NOMO-1 treated with dmso at 0.1 percent for 144 hours (cell line): Measurements from ENCODE around the gene FCGR3A.

Experiments
- DNase-seq: peaks from one replicate; lab custom pipeline; 2025; ENCODE audit not compliant: unreplicated experiment; lab: John Stamatoyannopoulos, UW

The FCGR3A gene

DNA sequence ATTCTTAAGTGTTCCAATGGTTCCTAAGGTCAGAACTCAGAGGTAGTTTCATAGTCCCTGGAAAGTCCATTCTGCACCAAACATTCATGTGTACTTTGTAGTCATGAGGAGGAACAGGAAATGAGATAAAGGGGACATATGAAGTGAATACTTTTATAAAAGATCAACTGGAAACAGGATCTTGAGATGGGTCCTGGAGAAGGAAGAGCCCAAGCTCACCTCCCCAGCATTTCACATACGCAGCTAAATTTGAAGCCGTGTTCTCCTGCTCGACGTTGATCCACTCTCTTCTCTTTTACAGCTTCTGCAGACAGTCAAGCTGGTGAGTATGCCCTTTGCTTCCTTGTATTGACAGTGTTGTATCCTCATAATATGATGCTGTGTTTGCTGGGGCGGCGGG is 43.9 kb downstream of the FCGR3A start:
- DNase-seq = no peak

DNA sequence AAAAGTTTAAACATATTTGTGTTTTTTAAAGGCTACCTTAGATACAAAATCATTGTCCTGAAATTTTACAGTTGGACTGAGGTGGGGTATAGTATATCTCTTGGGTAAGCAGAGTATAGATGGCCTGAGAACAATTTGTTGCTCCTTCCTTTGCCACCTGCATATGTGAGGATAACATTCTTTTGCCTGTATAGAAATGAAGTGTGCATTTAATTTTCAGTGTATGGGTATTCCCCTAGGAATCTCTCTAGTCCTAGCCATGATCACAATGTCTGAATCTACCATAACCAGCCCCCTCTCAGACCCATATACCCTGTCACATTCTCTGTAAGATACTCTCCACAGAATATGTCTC is 46.2 kb downstream of the FCGR3A start:
- no peak for DNase-seq

GRCh38 chr1:161502641-161503393 is 46.8 kb downstream of the FCGR3A start:
- no peak for DNase-seq

DNA sequence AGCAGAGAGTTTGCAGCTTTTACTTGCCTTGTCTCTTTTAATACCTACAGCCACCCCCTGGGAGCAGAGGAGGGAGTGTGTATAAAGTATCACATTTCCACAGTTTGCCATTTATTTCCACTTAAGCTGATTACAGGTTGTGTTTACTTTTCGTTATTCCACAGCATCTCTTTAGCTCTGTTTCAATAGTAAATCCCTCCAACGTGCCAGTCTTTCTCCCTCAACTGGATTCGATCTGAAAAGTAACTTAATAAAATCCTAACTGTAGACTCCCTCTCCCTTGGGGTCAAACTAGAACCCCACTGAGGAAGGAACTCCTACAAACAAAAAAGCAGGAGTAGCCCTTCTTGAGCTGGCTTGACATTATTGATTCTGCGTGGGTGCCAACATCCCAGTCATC is 47.4 kb downstream of the FCGR3A start:
- DNase-seq = no peak

- no peak for DNase-seq
Observed at GRCh38 chr1:161501234-161501633, 48.4 kb downstream of the FCGR3A start.

DNA sequence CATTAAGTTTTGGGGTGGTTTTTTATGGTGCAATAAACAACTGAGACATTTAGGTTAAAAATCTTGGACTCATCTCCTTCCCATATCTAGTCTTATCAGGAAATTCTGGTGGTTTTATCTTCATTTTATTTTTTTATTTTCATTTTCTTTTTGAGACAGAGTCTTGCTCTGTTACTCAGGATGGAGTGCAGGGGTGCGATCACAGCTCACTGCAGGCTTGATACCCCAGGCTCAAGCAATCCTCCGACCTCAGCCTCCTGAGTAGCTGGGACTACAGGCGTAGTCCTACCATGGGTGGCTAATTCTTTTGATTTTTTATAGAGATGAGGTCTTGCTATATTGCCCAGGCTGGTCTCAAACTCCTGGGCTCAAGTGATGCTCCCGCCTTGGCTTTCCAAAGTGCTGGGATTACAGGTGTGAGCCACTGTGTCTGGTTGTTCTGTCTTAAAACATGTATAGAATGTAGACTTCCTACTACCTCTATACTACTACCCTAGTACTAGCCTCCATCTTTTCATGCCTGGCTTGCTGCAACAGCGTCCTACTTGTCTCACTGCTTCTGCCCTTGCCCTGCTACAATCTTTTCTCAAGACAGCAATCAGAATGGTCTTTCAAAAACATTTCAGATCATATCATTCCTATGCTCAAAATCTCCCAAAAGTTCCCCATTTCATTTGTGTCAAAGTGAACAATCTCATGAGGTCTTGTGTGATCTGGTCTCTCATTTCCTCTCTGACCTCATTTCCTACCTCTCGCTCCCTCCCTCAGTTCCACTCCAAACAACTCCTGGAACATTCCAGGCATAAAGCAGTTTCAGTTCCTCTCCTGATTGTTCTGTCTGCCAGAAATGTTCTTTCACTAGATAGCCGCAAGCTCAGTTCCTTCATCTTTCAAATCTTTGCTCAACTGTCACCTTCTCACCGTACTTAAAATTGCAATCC is 50.2 kb downstream of the FCGR3A start:
- peak; percentile 57 for DNase-seq

DNA sequence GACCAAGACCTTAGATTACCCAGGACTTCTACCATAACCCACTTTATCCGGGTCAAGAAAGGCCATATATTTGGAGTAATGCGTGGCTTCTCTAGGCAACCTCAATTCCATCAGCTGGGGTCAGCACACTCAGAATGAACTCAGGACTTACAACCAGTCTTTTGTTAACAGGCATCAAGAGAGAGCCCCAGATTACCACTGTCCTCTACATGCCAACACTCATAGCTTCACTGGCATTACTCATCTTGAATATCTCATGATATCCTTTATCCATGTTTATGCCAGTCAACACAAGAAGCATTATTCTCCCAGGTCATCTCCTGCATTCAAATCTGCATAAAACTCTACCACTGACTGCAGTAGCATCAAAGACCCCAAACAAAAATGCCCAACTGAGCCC is 51.0 kb downstream of the FCGR3A start:
- no peak for DNase-seq

DNA sequence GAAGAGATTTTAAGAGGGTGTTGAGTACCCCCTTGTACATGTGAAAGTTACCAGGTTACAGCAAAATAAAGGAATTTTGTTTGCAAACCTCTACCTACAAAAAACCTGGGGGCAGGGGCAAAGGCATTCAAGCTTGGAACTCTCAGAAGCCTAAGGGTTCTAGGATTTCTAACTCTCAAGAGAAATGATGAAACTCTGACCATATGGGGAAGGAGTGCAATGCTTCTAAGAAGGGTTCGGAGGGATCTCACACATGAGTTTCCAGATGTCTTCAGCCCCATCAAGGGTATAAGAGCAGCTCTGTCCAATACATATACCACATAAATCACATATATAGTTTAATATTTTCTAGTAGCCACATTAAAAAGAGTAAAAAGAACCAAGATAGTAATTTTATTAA is 51.7 kb downstream of the FCGR3A start:
- DNase-seq = no peak

DNA sequence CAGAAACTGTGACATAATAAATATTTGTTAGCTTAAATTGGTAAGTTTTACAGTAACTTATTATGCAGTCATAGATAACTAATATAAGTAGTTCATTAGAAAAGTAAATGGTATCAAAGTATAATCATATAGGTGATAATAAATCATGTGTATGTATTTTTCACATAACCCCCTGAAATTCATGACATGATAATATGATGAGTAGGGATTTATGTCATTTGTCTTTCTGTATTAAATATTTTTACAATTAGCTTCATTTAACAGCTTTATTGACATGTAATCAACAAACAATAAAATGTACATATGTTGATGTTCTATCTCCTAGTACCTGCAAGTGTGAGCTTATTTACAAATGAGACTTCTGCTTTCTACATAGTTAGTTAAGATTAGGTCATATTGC is 54.1 kb downstream of the FCGR3A start:
- DNase-seq = no peak

DNA sequence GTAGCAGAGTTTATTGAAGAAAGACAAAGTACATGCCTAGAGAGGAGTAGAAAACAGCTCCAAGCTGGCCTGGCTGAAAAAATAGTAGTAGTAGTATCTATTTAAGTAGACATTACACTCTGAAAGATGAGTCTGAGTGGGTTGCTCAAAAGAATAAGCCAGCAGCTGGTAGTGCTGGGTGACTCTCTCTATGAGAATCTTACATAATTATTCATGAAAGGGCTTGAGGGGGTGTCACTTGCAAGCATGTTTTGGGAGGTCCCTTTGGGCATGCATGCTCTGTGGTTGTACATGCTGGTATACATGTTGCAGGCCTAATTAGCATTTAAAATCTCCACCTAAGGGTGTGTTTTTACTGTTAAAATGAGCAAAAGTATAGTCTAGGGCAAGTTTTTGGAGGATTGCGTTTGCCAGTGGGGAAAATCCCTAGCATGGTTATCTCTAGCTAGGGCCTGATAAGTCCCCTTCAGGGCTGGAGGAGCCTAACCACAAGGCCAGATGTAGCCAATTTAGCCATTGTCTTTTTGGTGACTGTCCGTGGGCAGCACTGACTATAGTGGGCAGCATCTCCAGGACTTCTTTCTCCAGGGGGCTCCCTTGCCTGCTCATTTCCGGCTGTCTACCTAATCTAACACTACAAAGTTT is 55.4 kb downstream of the FCGR3A start:
- no peak for DNase-seq

GRCh38 chr1:161492827-161493226 is 56.8 kb downstream of the FCGR3A start:
- DNase-seq = no peak
